Breast epithelium (tissue), 3 donors: ENCODE data around the gene TFAP2B.

Experiments
- POLR2A ChIP-seq: fragments of 450-650 bp; IDR thresholded peaks from one replicate; pipeline ENCODE4 v1.6.1; 2016; ENCODE audit warnings: antibody characterized with exemption, mild to moderate bottlenecking, moderate library complexity
- POLR2AphosphoS5 ChIP-seq, 3 donors: sonication (generic); formaldehyde crosslinking; IDR thresholded peaks; one replicate each; pipeline ENCODE4 v1.6.1; 2017; ENCODE audit warnings: antibody characterized with exemption in 3 of 3
- TF ChIP-seq, protein P1 (sequence below), 3 donors: fragments of 450-650 bp; IDR thresholded peaks; one replicate each; pipeline ENCODE4 v1.5.1; 2016 to 2017; ENCODE audit warnings: antibody characterized with exemption in 3 of 3, mild to moderate bottlenecking in 3 of 3, moderate library complexity in 3 of 3

DNA sequence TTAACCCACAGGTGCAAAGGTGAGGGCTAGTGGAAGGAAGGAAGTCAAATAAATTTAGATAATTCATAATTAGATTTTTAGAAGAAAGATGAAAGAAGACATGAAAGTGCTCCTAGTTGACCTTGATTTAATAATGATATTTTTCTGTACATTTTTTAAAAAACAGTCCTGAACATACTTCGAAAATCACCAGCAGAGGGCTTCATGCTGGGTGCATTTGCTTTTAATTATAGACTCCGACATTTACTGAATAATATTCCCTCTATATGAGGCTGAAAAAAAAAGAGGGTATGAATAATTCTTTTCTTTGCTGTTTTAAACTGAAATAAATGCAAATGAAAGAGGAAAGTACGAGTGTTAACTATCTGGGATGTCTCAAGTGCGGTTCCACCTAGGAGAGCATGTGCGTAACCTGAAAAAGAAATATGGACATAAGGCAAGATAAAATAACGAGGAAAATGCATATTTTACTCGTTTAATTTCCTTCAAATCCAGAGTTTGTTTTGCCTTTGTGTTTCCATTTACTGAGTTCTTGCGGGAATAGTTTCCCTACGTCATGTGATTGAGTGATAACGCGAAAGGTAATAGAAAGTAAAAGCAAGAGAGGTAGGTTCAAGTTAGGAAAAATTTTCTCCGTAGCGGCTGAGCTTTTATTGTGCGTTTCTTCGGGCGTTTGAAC lies 3.1 kb upstream of the TFAP2B start:
- TF ChIP-seq, protein P1, sequence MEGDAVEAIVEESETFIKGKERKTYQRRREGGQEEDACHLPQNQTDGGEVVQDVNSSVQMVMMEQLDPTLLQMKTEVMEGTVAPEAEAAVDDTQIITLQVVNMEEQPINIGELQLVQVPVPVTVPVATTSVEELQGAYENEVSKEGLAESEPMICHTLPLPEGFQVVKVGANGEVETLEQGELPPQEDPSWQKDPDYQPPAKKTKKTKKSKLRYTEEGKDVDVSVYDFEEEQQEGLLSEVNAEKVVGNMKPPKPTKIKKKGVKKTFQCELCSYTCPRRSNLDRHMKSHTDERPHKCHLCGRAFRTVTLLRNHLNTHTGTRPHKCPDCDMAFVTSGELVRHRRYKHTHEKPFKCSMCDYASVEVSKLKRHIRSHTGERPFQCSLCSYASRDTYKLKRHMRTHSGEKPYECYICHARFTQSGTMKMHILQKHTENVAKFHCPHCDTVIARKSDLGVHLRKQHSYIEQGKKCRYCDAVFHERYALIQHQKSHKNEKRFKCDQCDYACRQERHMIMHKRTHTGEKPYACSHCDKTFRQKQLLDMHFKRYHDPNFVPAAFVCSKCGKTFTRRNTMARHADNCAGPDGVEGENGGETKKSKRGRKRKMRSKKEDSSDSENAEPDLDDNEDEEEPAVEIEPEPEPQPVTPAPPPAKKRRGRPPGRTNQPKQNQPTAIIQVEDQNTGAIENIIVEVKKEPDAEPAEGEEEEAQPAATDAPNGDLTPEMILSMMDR (IDR thresholded peaks at IDR 0.05) = peak; percentile 44 to 58 (median 49)
- no peak for TF ChIP-seq POLR2A
- TF ChIP-seq POLR2AphosphoS5 (IDR thresholded peaks at IDR 0.05) = no peak
